DOHH2 (cell line): ENCODE results near the gene TMTC1.

Experiments
- CTCF ChIP-seq: fragments of 200-600 bp; sonication (generic); IDR thresholded peaks from one replicate; pipeline ENCODE4 v1.5.1; 2014; ENCODE audit warnings: antibody characterized with exemption, mild to moderate bottlenecking, low read depth, low read length; ENCODE audit not compliant: poor library complexity, severe bottlenecking
- EZH2phosphoT487 ChIP-seq: fragments of 200-600 bp; sonication (generic); IDR thresholded peaks from 2 replicates; pipeline ENCODE4 v1.6.1; 2017; ENCODE audit warnings: borderline replicate concordance, mild to moderate bottlenecking, antibody characterized with exemption, low read length, moderate library complexity, mixed read lengths

- TF ChIP-seq CTCF (no peak), EZH2phosphoT487 (no peak)
Observed at GRCh38 chr12:29773076-29773475, 10.7 kb downstream of the TMTC1 start.
